ENCODE results near the gene NUP210L. TPM values are rescaled to one million over a fixed set of nuclear protein-coding genes. Genes with fewer than 3 reads are reported as not detected.

NUP210L gene
- total RNA-seq, 1 experiment from 2014 or later, result 0.10 TPM

DNA sequence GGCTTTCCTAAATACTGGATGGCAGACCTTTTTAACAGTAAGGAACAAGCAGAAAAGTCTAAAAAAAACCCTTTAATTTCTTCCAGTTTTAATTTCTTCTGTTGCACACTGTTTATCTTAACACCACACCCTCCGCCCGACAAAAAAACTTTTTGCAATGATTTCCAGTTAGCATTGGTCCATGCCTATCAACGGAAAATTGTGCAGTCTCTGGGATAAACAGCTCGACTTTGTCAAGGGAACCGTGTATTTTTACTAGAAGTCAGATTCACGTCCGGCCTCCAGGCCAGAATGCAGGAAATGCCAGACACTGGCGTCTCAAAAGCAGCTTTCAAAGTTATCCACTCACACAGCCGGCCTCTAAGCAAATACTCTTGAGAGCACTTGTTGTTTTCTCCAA is 378 bp upstream of the NUP210L start:
- Histone ChIP-seq H3K4me1 (ENCODE audit: control insufficient read depth in 1 of 2, insufficient read depth in 2 of 2, low read length in 2 of 2) (no peaks in the 10 kb centered on the region), H3K9ac (ENCODE audit: low read length) (no peak overlapping the region), H3K9me3 (ENCODE audit: control insufficient read depth in 1 of 2, insufficient read depth in 1 of 2, low read depth in 1 of 2, low read length in 2 of 2) (no peaks in the 10 kb centered on the region), H4K20me1 (ENCODE audit: insufficient read depth) (no peaks in the 10 kb centered on the region), H3K27ac (ENCODE audit: low read depth, low read length) (no peak overlapping the region), H3K79me2 (ENCODE audit: insufficient read depth, low read length) (peaks cover 20% of the 10 kb centered on the region), H3K9me2 (ENCODE audit: insufficient read depth) (no peaks in the 10 kb centered on the region), H3K27me3 (ENCODE audit: insufficient read depth, low read length) (no peaks in the 10 kb centered on the region), H3K4me3 (replicated peaks in 1 of 2; ENCODE audit: low read depth in 1 of 2, low read length in 2 of 2) (no peak overlapping the region), H3K4me2 (ENCODE audit: low read length) (no peak overlapping the region), H3K36me3 (ENCODE audit: control insufficient read depth in 1 of 2, insufficient read depth in 2 of 2, low read length in 2 of 2) (peaks cover 13 to 28% of the 10 kb centered on the region in 2 experiments; a peak in 3 of 4 replicates), H2AFZ (ENCODE audit: low read depth, low read length, poor library complexity, severe bottlenecking) (no peak overlapping the region)
- intact Hi-C loops (cut with micrococcal nuclease), result no loop called here
- RAD21 ChIA-PET (ENCODE audit: low non-redundant PET in 1 of 2, low total read pairs in 2 of 2, uncharacterized antibody in 2 of 2, unreplicated experiment in 2 of 2), result no interaction called here
- CTCF ChIA-PET, result no interaction called here
- ATAC-seq (no peak), DNase-seq (ENCODE audit: low read depth, low spot score) (no peak)
- POLR2A ChIA-PET, result no interaction called here
- TF ChIP-seq EZH2phosphoT487 (IDR thresholded peaks at IDR 0.05; ENCODE audit: borderline replicate concordance) (no peak), CEBPB (IDR thresholded peaks at IDR 0.05; ENCODE audit: low read depth) (no peak), POLR2A (IDR thresholded peaks at IDR 0.05; ENCODE audit: borderline replicate concordance, extremely low read depth, insufficient read depth, insufficient read length) (no peak), ZBTB33 (IDR thresholded peaks at IDR 0.05; ENCODE audit: extremely low read depth, insufficient replicate concordance, low read length) (no peak), JUND (IDR thresholded peaks at IDR 0.05) (no peak), ZFX (IDR thresholded peaks at IDR 0.05) (no peak), YY1 (IDR thresholded peaks at IDR 0.05; ENCODE audit: extremely low read depth, insufficient replicate concordance, low read depth, low read length) (no peak), FOSL1 (IDR thresholded peaks at IDR 0.05; ENCODE audit: low read depth) (no peak), TCF7L2 (IDR thresholded peaks at IDR 0.05; ENCODE audit: borderline replicate concordance, extremely low read depth, insufficient read depth, insufficient read length) (no peak)
- TF ChIP-seq, protein P1, sequence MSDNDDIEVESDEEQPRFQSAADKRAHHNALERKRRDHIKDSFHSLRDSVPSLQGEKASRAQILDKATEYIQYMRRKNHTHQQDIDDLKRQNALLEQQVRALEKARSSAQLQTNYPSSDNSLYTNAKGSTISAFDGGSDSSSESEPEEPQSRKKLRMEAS (IDR thresholded peaks at IDR 0.05), result no peak
- no TSS peak for BruUV-seq (replicated peaks)
